ENCODE data around the gene FAM124A. TPM values are rescaled to one million over a fixed set of nuclear protein-coding genes. Genes with fewer than 3 reads are reported as not detected.

FAM124A gene
- total RNA-seq, 1 experiment from 2014 or later: 3.1 TPM

DNA sequence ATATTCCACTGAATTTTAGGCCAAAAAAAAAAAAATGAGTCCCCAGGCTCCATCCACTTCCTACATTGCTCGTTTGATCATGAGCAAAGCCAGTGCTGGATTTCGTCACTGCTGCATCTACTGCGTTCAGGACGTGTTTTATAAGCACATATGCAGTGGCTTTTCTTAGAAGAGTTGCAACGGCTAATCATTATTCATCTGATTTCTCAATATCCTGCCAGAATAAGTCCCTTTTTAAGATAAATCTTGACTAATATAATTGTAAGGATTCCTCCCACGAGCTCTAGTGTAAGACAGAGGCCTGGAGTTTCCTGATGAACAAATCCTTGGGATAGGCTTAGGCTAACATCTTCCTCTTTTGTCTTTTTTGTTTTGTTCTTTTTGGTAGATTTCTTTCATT lies 19.5 kb downstream of the FAM124A start:
- DNase-seq (ENCODE audit: low read depth, low spot score) (no peak), ATAC-seq (no peak)
- intact Hi-C loops (cut with micrococcal nuclease): no loop called here
- RAD21 ChIA-PET (ENCODE audit: low non-redundant PET in 1 of 2, low total read pairs in 2 of 2, uncharacterized antibody in 2 of 2, unreplicated experiment in 2 of 2): no interaction called here
- Histone ChIP-seq H3K27me3 (ENCODE audit: insufficient read depth, low read length) (no peaks in the 10 kb centered on the region), H3K36me3 (ENCODE audit: control insufficient read depth in 1 of 2, insufficient read depth in 2 of 2, low read length in 2 of 2) (no peaks in the 10 kb centered on the region), H4K20me1 (ENCODE audit: insufficient read depth) (no peaks in the 10 kb centered on the region), H3K4me1 (ENCODE audit: control insufficient read depth in 1 of 2, insufficient read depth in 2 of 2, low read length in 2 of 2) (no peaks in the 10 kb centered on the region), H3K79me2 (ENCODE audit: insufficient read depth, low read length) (no peaks in the 10 kb centered on the region), H3K9me3 (ENCODE audit: control insufficient read depth in 1 of 2, insufficient read depth in 1 of 2, low read depth in 1 of 2, low read length in 2 of 2) (no peaks in the 10 kb centered on the region), H3K9me2 (ENCODE audit: insufficient read depth) (no peaks in the 10 kb centered on the region), H3K4me2 (ENCODE audit: low read length) (no peak overlapping the region), H2AFZ (ENCODE audit: low read depth, low read length, poor library complexity, severe bottlenecking) (no peak overlapping the region), H3K27ac (ENCODE audit: low read depth, low read length) (no peak overlapping the region), H3K9ac (ENCODE audit: low read length) (no peak overlapping the region), H3K4me3 (replicated peaks in 1 of 2; ENCODE audit: low read depth in 1 of 2, low read length in 2 of 2) (no peak overlapping the region)
- POLR2A ChIA-PET: no interaction called here
- CTCF ChIA-PET: no interaction called here
- BruUV-seq (replicated peaks): no TSS peak
- TF ChIP-seq, protein P1, sequence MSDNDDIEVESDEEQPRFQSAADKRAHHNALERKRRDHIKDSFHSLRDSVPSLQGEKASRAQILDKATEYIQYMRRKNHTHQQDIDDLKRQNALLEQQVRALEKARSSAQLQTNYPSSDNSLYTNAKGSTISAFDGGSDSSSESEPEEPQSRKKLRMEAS (IDR thresholded peaks at IDR 0.05): no peak
- no peak for TF ChIP-seq EGR1 (IDR thresholded peaks at IDR 0.05; ENCODE audit: low read depth)
- TF ChIP-seq SRF (IDR thresholded peaks at IDR 0.05; ENCODE audit: low read depth): no peak
- TF ChIP-seq EZH2phosphoT487 (IDR thresholded peaks at IDR 0.05; ENCODE audit: borderline replicate concordance): no peak
- no peak for TF ChIP-seq POLR2AphosphoS5 (IDR thresholded peaks at IDR 0.05; ENCODE audit: low read depth, low read length)
- TF ChIP-seq EZH2 (IDR thresholded peaks at IDR 0.05): no peak
- no peak for TF ChIP-seq POLR2A (IDR thresholded peaks at IDR 0.05; ENCODE audit: borderline replicate concordance, extremely low read depth, insufficient read depth, insufficient read length)
- TF ChIP-seq SP1 (IDR thresholded peaks at IDR 0.05; ENCODE audit: low read depth): no peak
- TF ChIP-seq, protein P2, sequence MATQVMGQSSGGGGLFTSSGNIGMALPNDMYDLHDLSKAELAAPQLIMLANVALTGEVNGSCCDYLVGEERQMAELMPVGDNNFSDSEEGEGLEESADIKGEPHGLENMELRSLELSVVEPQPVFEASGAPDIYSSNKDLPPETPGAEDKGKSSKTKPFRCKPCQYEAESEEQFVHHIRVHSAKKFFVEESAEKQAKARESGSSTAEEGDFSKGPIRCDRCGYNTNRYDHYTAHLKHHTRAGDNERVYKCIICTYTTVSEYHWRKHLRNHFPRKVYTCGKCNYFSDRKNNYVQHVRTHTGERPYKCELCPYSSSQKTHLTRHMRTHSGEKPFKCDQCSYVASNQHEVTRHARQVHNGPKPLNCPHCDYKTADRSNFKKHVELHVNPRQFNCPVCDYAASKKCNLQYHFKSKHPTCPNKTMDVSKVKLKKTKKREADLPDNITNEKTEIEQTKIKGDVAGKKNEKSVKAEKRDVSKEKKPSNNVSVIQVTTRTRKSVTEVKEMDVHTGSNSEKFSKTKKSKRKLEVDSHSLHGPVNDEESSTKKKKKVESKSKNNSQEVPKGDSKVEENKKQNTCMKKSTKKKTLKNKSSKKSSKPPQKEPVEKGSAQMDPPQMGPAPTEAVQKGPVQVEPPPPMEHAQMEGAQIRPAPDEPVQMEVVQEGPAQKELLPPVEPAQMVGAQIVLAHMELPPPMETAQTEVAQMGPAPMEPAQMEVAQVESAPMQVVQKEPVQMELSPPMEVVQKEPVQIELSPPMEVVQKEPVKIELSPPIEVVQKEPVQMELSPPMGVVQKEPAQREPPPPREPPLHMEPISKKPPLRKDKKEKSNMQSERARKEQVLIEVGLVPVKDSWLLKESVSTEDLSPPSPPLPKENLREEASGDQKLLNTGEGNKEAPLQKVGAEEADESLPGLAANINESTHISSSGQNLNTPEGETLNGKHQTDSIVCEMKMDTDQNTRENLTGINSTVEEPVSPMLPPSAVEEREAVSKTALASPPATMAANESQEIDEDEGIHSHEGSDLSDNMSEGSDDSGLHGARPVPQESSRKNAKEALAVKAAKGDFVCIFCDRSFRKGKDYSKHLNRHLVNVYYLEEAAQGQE (IDR thresholded peaks at IDR 0.05; ENCODE audit: low read depth): no peak
- TF ChIP-seq CTCF (IDR thresholded peaks at IDR 0.05 in 2 of 3, conservative IDR thresholded peaks at IDR 0.05 in 1 of 3; ENCODE audit: borderline replicate concordance in 1 of 3, insufficient read depth in 1 of 3, low read depth in 2 of 3, low read length in 2 of 3): no peak
- TF ChIP-seq RAD21 (IDR thresholded peaks at IDR 0.05; ENCODE audit: low read depth): no peak
- TF ChIP-seq TCF7L2 (IDR thresholded peaks at IDR 0.05; ENCODE audit: borderline replicate concordance, extremely low read depth, insufficient read depth, insufficient read length): no peak
- no peak for TF ChIP-seq ATF3 (IDR thresholded peaks at IDR 0.05)
- TF ChIP-seq ELF1 (IDR thresholded peaks at IDR 0.05; ENCODE audit: borderline replicate concordance, low read depth): no peak
- no peak for TF ChIP-seq CBX3 (IDR thresholded peaks at IDR 0.05; ENCODE audit: low read depth)
- TF ChIP-seq CEBPB (IDR thresholded peaks at IDR 0.05; ENCODE audit: low read depth): no peak
